ENCODE measurements around the gene FRS2.

The FRS2 gene

DNA sequence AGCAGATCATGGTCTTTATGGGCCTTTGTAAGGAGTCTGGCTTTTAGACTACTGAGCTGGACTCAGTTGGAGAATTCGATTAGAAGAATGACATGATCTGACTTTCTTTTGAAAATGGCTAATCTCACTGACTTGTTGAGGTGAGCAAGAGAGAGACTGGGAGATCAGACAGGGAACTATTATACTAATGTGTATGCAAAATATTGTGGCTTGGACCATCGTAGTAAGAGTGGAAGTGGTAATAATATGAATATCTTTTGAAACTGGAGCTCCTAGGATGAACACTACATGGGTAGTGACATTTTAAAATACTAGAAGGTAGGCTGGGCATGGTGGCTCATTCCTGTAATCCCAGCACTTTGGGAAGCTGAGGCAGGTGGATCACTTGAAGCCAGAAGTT is 58.8 kb downstream of the FRS2 start:
- DNase-seq (ENCODE audit: extremely low read depth, low read depth) = no peak
- TF ChIP-seq CTCF (IDR thresholded peaks at IDR 0.05; ENCODE audit: low read depth, low read length) = no peak

DNA sequence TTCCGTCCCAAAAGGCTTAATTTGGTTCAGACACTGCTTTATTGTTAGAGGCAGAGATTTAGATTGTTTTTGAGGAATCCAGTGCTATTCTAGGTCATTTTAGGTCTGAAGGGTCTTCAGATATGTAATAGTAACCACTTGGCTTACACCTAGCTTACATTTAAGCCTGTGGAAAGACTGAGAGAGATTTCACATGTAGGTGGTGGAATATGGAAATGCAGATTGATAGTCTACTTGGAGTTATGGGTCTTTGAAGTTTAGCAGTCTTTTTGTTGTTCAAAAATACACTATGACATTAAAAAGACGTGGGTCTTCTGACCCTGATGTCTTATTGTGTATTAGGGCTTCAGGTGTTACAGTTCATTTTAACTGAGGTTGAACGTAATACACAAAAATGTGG is 63.7 kb downstream of the FRS2 start:
- no peak for DNase-seq (ENCODE audit: extremely low read depth, low read depth)

GRCh38 chr12:69534389-69534822 is 64.2 kb downstream of the FRS2 start:
- TF ChIP-seq CTCF (IDR thresholded peaks at IDR 0.05; ENCODE audit: low read depth, low read length) = no peak
- DNase-seq (ENCODE audit: extremely low read depth, low read depth) = peak; percentile 94

More for the DNA sequence above, 63.7 kb downstream of the FRS2 start:
- TF ChIP-seq CTCF (IDR thresholded peaks at IDR 0.05; ENCODE audit: low read depth, low read length) = no peak

DNA sequence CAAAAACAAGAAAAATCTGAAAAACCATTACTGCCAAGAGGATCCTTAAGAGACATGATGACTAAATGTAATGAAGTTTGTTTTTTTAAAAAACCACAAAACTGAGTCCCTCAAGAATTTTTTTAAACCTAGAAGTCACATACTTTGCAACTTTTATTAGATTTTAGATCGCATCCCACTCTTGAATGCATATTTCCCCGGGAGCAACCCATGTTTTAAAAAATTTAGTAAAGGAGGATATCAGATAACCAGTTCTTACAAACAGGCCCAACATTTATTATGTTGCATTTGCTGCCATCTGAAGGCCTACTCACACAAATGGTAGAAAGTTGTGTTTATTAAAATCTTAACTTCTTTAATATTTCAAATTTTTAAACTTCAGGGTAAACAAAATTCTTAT is 70.8 kb downstream of the FRS2 start:
- peak; percentile 31 for DNase-seq (ENCODE audit: extremely low read depth, low read depth)
- TF ChIP-seq CTCF (IDR thresholded peaks at IDR 0.05; ENCODE audit: low read depth, low read length) = peak; percentile 14

DNA sequence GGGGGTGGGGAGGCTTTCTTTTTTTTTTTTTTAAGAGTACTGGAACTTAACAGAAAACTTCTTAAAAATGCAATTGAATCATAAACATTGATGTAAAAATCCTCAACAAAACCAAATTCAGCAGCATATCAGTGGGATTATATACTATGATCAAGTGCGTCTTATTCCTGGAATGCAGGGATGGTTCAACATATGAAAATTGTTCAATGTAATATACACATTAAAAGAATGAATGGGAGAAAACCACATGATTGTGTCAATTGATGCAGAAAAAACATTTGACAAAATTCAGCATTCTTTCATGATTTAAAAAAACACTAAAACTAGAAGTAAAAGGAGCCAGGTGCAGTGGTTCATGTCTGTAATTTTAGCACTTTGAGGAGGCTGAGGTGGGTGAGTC is 73.9 kb downstream of the FRS2 start:
- TF ChIP-seq CTCF (IDR thresholded peaks at IDR 0.05; ENCODE audit: low read depth, low read length) = no peak
- DNase-seq (ENCODE audit: extremely low read depth, low read depth) = no peak

DNA sequence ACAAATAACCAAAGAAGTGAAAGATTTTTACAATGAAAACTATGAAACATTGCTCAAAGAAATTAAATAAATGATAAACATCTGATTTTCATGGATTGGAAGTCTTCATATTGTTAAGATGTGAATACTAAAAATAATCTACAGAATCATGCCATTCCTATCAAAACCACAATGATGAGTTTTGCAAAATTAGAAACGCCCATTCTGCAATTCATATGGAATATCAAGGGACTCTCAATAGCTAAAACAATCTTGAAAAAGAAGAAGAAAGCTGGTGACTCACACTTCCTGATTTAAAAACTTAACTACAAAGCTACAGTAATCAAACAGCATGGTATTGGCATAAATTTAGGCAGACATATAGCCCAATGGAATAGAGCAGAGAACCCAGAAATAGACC is 74.9 kb downstream of the FRS2 start:
- TF ChIP-seq CTCF (IDR thresholded peaks at IDR 0.05; ENCODE audit: low read depth, low read length) = no peak
- no peak for DNase-seq (ENCODE audit: extremely low read depth, low read depth)

DNA sequence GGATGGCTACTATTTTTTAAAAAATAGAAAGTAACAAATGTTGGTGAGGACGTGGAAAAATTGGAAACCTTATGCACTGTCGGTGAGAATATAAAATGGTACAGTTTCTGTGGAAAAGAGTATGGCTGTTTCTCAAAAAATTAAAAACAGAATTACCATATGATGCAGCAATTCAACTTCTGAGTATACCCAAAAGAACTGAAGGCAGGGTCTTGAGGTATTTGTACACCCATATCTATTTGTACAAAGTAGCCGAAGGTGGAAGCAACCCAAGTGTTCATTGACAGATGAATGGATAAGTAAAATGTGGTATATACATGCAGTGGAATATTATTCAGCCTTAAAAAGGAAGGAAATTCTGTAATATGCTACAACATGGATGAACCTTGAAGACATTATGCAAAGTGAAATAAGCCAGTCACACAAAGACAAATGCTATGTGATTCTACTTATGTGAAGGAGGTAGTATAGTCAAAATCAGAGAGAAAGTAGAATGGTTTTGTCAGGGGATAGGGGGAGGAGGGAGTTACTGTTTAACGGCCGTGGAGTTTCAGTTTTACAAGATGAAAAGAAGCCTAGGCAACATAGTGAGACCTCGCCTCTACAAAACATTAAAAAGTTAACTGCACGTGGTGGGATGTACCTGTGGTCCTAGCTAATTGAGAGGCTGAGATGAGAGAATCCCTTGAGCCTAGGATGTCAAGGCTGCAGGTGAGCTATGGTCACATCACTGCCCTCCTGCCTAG is 76.7 kb downstream of the FRS2 start:
- no peak for TF ChIP-seq CTCF (IDR thresholded peaks at IDR 0.05; ENCODE audit: low read depth, low read length)
- DNase-seq (ENCODE audit: extremely low read depth, low read depth) = no peak
